H9 (cell line): Measurements from ENCODE around the gene CD81. TPM values are rescaled to one million over a fixed set of nuclear protein-coding genes. Genes with fewer than 3 reads are reported as not detected.

ENCODE experiments used
- DNase-seq: peaks from one replicate; pipeline ENCODE4 v3.0.0-alpha.2; 2017
- H2AFZ ChIP-seq: one replicate; pipeline ENCODE4 v1.6.1; 2013; ENCODE audit warnings: mild to moderate bottlenecking, low read length, control low read depth, moderate library complexity
- H2AK5ac ChIP-seq: 2 replicates; pipeline ENCODE4 v1.6.1; 2013; ENCODE audit warnings: low read length, control low read depth, mixed read lengths; ENCODE audit not compliant: insufficient read length
- H2BK120ac ChIP-seq: one replicate; pipeline ENCODE4 v1.6.1; 2013; ENCODE audit warnings: low read depth, mild to moderate bottlenecking, low read length, control low read depth, inconsistent platforms; ENCODE audit not compliant: poor library complexity, severe bottlenecking
- H2BK12ac ChIP-seq: 2 replicates; pipeline ENCODE4 v1.6.1; 2013; ENCODE audit warnings: low read length, control low read depth, mixed read lengths, low read depth; ENCODE audit not compliant: insufficient read length
- H2BK15ac ChIP-seq: 2 replicates; pipeline ENCODE4 v1.6.1; 2013; ENCODE audit warnings: low read depth, low read length, control low read depth
- H2BK20ac ChIP-seq: one replicate; pipeline ENCODE4 v1.6.1; 2013; ENCODE audit warnings: low read depth, mild to moderate bottlenecking, low read length, control low read depth, inconsistent platforms; ENCODE audit not compliant: poor library complexity, severe bottlenecking
- H2BK5ac ChIP-seq: 2 replicates; pipeline ENCODE4 v1.6.1; 2013; ENCODE audit warnings: low read length, control low read depth, mixed read lengths; ENCODE audit not compliant: insufficient read length
- H3K14ac ChIP-seq: 2 replicates; pipeline ENCODE4 v1.6.1; 2013; ENCODE audit warnings: low read length, control low read depth; ENCODE audit not compliant: insufficient read depth
- H3K18ac ChIP-seq: 2 replicates; pipeline ENCODE4 v1.6.1; 2013; ENCODE audit warnings: low read depth, mild to moderate bottlenecking, mixed read lengths, low read length, control low read depth; ENCODE audit not compliant: insufficient read length
- H3K23ac ChIP-seq: 2 replicates; pipeline ENCODE4 v1.6.1; 2013; ENCODE audit warnings: low read length, control low read depth, mixed read lengths, low read depth; ENCODE audit not compliant: insufficient read length
- H3K23me2 ChIP-seq: 2 replicates; pipeline ENCODE4 v1.6.1; 2013; ENCODE audit warnings: low read depth, mild to moderate bottlenecking, mixed read lengths, low read length, control low read depth; ENCODE audit not compliant: insufficient read length, poor library complexity, severe bottlenecking
- H3K27ac ChIP-seq: 2 replicates; pipeline ENCODE4 v1.5.1; 2013; ENCODE audit warnings: low read length, control low read depth, mixed read lengths, low read depth; ENCODE audit not compliant: insufficient read length
- H3K27me3 ChIP-seq: 2 replicates; pipeline ENCODE4 v1.6.1; 2013; ENCODE audit warnings: low read length, control low read depth, inconsistent platforms; ENCODE audit not compliant: insufficient read depth
- H3K4ac ChIP-seq: 2 replicates; pipeline ENCODE4 v1.6.1; 2013; ENCODE audit warnings: low read depth, mild to moderate bottlenecking, control low read depth, inconsistent platforms, low read length, moderate library complexity
- H3K4me1 ChIP-seq: 2 replicates; pipeline ENCODE4 v1.6.1; 2013; ENCODE audit warnings: low read length, control low read depth, inconsistent platforms; ENCODE audit not compliant: insufficient read depth
- H3K4me2 ChIP-seq: 2 replicates; pipeline ENCODE4 v1.6.1; 2013; ENCODE audit warnings: low read length, control low read depth, mixed read lengths; ENCODE audit not compliant: insufficient read length, insufficient read depth
- H3K56ac ChIP-seq: 2 replicates; pipeline ENCODE4 v1.6.1; 2013; ENCODE audit warnings: low read depth, mild to moderate bottlenecking, mixed read lengths, low read length, control low read depth; ENCODE audit not compliant: insufficient read length
- H3K79me1 ChIP-seq: 2 replicates; pipeline ENCODE4 v1.6.1; 2013; ENCODE audit warnings: low read depth, mild to moderate bottlenecking, moderate library complexity, low read length, control low read depth, inconsistent platforms; ENCODE audit not compliant: insufficient read depth, poor library complexity, severe bottlenecking
- H3K79me2 ChIP-seq: 2 replicates; pipeline ENCODE4 v1.6.1; 2013; ENCODE audit warnings: low read length, control low read depth, inconsistent platforms; ENCODE audit not compliant: insufficient read depth
- H3K9ac ChIP-seq: 2 replicates; pipeline ENCODE4 v1.6.1; 2013; ENCODE audit warnings: low read length, control low read depth, mixed read lengths; ENCODE audit not compliant: insufficient read length; ENCODE audit errors: extremely low read depth
- H3K9me3 ChIP-seq: one replicate; pipeline ENCODE4 v1.6.1; 2013; ENCODE audit warnings: low read depth, low read length, inconsistent platforms; ENCODE audit not compliant: control insufficient read depth
- H3T11ph ChIP-seq: one replicate; pipeline ENCODE4 v1.6.1; 2013; ENCODE audit warnings: mild to moderate bottlenecking, low read length, control low read depth, inconsistent platforms
- H4K20me1 ChIP-seq: one replicate; pipeline ENCODE4 v1.6.1; 2013; ENCODE audit not compliant: control insufficient read depth, insufficient read length, insufficient read depth
- H4K5ac ChIP-seq: 2 replicates; pipeline ENCODE4 v1.6.1; 2013; ENCODE audit warnings: low read depth, mild to moderate bottlenecking, mixed read lengths, low read length, control low read depth; ENCODE audit not compliant: insufficient read length
- H4K8ac ChIP-seq: replicated peaks from 2 replicates; pipeline ENCODE4 v1.6.1; 2013; ENCODE audit warnings: low read length, control low read depth, mixed read lengths, low read depth; ENCODE audit not compliant: insufficient read length
- H4K91ac ChIP-seq: 2 replicates; pipeline ENCODE4 v1.6.1; 2013; ENCODE audit warnings: low read depth, mild to moderate bottlenecking, moderate library complexity, mixed read lengths, low read length, control low read depth; ENCODE audit not compliant: insufficient read length
- H3K27ac Mint-ChIP-seq, 3 experiments: 2 replicates in 2 of 3; 3 replicates in 1 of 3; pipeline ENCODE4 v1.8.0; 2020 to 2021; ENCODE audit warnings: mixed read lengths in 3 of 3, mild to moderate bottlenecking in 1 of 3, moderate library complexity in 1 of 3
- H3K27me3 Mint-ChIP-seq: 2 replicates; pipeline ENCODE4 v1.8.0; 2021; ENCODE audit warnings: low read depth, mild to moderate bottlenecking, moderate library complexity, mixed read lengths
- H3K36me3 Mint-ChIP-seq, 3 experiments: 2 replicates in 2 of 3; 3 replicates in 1 of 3; pipeline ENCODE4 v1.8.0; 2020 to 2021; ENCODE audit warnings: low read depth in 3 of 3, mixed read lengths in 3 of 3; ENCODE audit not compliant: insufficient read depth in 1 of 3
- H3K4me1 Mint-ChIP-seq, 2 experiments: 2 replicates each; pipeline ENCODE4 v1.8.0; 2020; ENCODE audit warnings: mixed read lengths in 2 of 2
- H3K4me3 Mint-ChIP-seq, 2 experiments: 2 replicates in 1 of 2; 3 replicates in 1 of 2; pipeline ENCODE4 v1.8.0; 2020 to 2021; ENCODE audit warnings: mild to moderate bottlenecking in 2 of 2, mixed read lengths in 2 of 2, moderate library complexity in 1 of 2
- H3K9me3 Mint-ChIP-seq, 2 experiments: 2 replicates in 1 of 2; 3 replicates in 1 of 2; pipeline ENCODE4 v1.8.0; 2020; ENCODE audit warnings: mild to moderate bottlenecking in 2 of 2, mixed read lengths in 2 of 2, moderate library complexity in 1 of 2
- CTCF ChIP-seq: fragments of 200-600 bp; sonication (generic); conservative IDR thresholded peaks from 3 replicates; pipeline ENCODE4 v1.8.0; 2021; ENCODE audit warnings: antibody characterized with exemption, mild to moderate bottlenecking
- WGBS: extraction: QIAGEN DNeasy Blood & Tissue Kit; methylation state at CpG from one replicate; pipeline ENCODE4 v1.1.7; 2013; ENCODE audit warnings: missing lambda C conversion rate, low lambda C conversion rate, mixed read lengths; ENCODE audit not compliant: insufficient read length; ENCODE audit errors: extremely low coverage; 5-methylcytosine and 5-hydroxymethylcytosine counted together
- total RNA-seq: library from RNA; stranded (reverse); gene quantifications from 2 replicates; pipeline ENCODE4 v1.2.1, GENCODE V29; 2021

CD81 gene
- total RNA-seq, 1 experiment from 2014 or later: 246 TPM

- Histone ChIP-seq H3K18ac (no peak overlapping the region), H3K14ac (no peak overlapping the region), H2BK120ac (no peak overlapping the region), H3K27me3 (no peaks in the 10 kb centered on the region; the same call in 1 of the 2 replicates), H3K56ac (no peak overlapping the region), H3K9me3 (peaks cover 13% of the 10 kb centered on the region), H4K8ac (no peak overlapping the region), H3K4ac (no peak overlapping the region), H2BK12ac (no peak overlapping the region), H4K20me1 (no peaks in the 10 kb centered on the region), H2AFZ (no peak overlapping the region), H3T11ph (no peak overlapping the region), H2BK5ac (no peak overlapping the region), H3K4me1 (no peaks in the 10 kb centered on the region), H2AK5ac (no peak overlapping the region), H3K9ac (no peak overlapping the region), H4K91ac (no peak overlapping the region), H2BK15ac (no peak overlapping the region), H4K5ac (no peak overlapping the region), H3K79me2 (no peaks in the 10 kb centered on the region), H3K79me1 (no peaks in the 10 kb centered on the region), H3K27ac (no peak overlapping the region), H2BK20ac (no peak overlapping the region), H3K23ac (no peak overlapping the region), H3K23me2 (no peaks in the 10 kb centered on the region), H3K4me2 (no peak overlapping the region)
- Mint-ChIP-seq H3K4me3 (no peak overlapping the region), H3K36me3 (peaks cover 0 to 8% (median 7%) of the 10 kb centered on the region in 3 experiments; a peak in 4 of 7 replicates), H3K27me3 (peaks cover 60% of the 10 kb centered on the region), H3K4me1 (no peaks in the 10 kb centered on the region), H3K27ac (no peak overlapping the region; a peak in 1 of 7 replicates), H3K9me3 (peaks cover 40 to 47% of the 10 kb centered on the region in 2 experiments)
- no peak for TF ChIP-seq CTCF
- no CpG with 5 or more reads among the region's 4 CpGs for WGBS
- DNase-seq: no peak
Observed at GRCh38 chr11:2346014-2346413, 31.1 kb upstream of the CD81 start.
